GM13977 (cell line): Measurements from ENCODE around the gene SNX17.
A peak's percentile ranks its signal among the peaks of the same experiment; 100 is the strongest.

Source experiments
- DNase-seq: peaks from one replicate; pipeline ENCODE4 v3.0.0; 2012; ENCODE audit warnings: low spot score
- in situ Hi-C: fragments of 300-500 bp; cut with MboI; formaldehyde crosslinking; loops from one replicate; pipeline ENCODE4 v1.12.0; 2022; ENCODE audit warnings: low sequenced_read_pairs, low pct_unique_long_range_greater_than_20kb, mixed read lengths, inconsistent platforms; ENCODE audit not compliant: unreplicated experiment
- TF ChIP-seq, protein P1 (sequence below): IDR thresholded peaks from 2 replicates; pipeline ENCODE4 v1.5.1; 2012; ENCODE audit warnings: mild to moderate bottlenecking, control low read depth; ENCODE audit not compliant: insufficient read depth; ENCODE audit errors: extremely low read depth, missing control alignments

SNX17 gene

DNA sequence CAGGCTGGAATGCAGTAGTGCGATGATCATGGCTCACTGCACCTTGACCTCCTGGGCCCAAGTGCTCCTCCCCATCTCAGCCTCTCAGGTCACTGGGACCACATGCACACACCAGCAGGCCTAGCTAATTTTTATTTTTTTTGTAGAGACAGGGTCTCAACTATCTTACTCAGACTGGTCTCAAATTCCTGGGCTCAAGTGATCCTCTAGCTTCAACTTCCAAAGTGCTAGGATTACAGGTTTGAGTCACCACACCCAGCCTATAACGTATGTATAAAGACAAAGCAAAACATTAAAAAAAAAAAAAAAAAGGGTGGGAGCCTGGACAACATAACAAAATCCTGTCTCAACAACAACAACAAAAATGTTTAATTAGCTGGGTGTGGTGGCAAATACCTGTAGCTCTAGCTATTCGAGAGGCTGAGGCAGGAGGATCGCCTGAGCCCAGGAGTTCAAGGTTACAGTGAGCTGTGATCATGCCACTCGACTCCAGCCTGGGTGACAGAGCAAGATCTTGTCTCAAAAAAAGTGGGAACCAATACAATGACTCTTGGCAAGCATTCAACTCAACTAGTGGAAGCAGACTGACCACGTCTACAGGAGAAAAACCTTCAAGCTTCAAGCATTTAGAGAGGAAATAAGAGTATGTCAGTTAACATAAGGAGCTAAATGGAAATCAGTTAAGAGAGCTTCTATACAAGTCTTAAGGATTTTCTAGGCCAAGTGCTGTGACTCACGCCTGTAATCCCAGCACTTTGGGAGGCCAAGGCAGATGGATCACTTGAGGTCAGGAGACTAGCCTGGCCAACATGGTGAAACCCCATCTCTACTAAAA is 16.4 kb upstream of the SNX17 start:
- DNase-seq, result no peak
- in situ Hi-C loops, result no loop called here
- TF ChIP-seq, protein P1, sequence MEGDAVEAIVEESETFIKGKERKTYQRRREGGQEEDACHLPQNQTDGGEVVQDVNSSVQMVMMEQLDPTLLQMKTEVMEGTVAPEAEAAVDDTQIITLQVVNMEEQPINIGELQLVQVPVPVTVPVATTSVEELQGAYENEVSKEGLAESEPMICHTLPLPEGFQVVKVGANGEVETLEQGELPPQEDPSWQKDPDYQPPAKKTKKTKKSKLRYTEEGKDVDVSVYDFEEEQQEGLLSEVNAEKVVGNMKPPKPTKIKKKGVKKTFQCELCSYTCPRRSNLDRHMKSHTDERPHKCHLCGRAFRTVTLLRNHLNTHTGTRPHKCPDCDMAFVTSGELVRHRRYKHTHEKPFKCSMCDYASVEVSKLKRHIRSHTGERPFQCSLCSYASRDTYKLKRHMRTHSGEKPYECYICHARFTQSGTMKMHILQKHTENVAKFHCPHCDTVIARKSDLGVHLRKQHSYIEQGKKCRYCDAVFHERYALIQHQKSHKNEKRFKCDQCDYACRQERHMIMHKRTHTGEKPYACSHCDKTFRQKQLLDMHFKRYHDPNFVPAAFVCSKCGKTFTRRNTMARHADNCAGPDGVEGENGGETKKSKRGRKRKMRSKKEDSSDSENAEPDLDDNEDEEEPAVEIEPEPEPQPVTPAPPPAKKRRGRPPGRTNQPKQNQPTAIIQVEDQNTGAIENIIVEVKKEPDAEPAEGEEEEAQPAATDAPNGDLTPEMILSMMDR, result no peak

DNA sequence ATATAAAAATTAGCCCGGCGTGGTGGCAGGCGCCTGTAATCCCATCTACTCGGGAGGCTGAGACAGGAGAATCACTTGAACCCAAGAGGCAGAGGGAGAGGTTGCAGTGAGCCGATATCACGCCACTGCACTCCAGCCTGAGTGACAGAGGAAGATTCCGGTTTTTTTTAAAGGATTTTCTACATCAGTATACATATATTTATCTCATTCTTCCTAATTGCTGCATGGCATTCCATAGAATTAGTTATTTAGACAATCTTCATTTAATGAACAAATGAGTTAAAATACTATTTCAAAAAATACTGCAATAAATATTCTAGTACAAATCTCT is 15.9 kb upstream of the SNX17 start:
- DNase-seq, result no peak
- TF ChIP-seq, protein P1, result no peak
- in situ Hi-C loops, result no loop called here

DNA sequence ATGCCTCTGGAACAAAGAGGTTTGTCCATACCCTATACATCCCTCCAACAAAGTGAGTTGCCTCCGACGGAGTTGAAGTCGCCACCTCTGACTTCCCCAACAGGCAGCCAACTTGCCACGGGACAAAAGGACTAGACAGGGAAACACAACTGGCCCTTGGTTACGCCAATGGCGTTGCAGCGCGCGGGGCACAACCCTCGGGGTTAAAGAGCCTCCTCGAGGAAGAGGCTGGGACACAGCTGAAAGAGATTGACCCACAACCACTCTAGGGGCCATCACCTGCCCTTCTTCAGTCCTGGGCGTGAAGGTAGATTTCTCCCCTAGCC is 14.4 kb upstream of the SNX17 start:
- peak; percentile 68 for DNase-seq
- TF ChIP-seq, protein P1, result no peak
- in situ Hi-C loops, result no loop called here

DNA sequence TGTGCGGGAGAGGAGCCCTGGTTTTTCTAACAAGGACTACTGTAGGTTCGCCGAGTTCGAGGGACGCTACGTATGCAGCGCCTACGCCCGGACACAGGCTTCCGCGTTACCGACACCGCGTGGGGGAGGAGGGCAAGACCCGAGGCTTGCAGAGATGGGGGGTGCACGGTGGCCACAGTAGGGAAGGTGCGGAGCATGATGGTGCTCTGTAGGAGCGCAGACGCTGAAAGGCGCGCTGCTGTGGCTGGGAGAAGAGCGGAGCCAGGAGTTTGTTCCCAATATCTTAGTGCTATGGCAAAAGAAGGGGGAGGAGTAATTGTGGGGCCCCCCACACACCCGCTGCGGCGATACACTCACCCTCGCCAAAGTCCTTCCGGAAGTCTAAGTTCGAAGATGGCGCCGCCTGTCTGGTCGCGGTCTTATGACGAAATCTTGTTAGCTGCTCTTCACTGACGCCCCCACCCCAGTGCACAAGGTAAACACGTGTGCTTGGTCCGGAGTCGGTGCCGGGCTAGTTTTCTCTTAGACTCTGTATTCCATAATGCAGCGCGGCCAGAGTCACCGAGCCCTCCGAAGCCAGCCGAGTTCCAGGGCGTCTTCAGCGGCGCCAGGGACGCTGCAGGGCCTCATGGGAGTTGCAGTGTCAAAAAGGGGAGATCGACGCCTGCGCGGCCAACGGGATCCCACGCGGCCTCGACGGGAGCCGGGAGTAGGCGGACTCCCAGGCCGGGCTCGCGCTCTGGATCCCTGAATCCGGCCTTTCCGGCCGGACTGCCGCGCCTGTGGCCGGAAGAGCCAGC is 13.8 kb upstream of the SNX17 start, which contains the start of gene GTF3C2:
Gene GTF3C2 (minus strand): TSS at position 383 of the 800 bp plus-strand sequence. CDS start 13,210 bp downstream, outside the sequence.
- TF ChIP-seq, protein P1, result no peak
- in situ Hi-C loops, result no loop called here
- peak; percentile 91 for DNase-seq

DNA sequence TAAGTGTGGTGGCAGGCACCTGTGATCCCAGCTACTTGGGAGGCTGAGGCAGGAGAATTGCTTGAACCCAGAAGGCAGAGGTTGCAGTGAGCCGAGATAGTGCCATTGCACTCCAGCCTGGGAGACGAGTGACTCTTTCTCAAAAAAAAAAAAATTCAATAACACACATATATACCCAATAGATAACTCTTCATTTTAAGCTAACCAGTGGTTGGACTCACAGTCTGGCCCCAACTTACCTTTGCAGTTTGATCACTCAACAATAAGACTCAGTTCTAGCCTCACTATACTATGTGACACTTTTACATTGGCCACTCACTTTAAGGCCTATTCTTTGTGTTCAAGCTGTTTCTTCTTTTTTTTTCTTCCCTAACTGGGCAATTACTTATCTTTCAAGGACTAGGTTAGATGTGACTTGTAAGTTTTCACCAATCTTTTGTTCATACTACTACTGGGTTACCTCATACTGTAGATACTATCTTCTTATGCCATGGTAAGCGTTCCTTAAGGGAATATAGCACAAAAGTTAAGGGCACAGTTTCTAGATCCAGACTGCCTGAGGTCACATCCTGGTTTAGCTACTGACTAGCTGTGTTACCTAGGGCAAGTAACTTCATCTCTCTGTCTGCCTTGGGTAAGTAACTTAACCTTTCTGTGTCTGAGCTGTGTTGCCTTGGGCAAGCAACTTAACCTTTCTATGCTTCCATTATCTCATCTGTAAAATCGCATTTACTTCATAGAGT is 7.6 kb upstream of the SNX17 start:
- TF ChIP-seq, protein P1, result no peak
- no peak for DNase-seq
- in situ Hi-C loops, result no loop called here

DNA sequence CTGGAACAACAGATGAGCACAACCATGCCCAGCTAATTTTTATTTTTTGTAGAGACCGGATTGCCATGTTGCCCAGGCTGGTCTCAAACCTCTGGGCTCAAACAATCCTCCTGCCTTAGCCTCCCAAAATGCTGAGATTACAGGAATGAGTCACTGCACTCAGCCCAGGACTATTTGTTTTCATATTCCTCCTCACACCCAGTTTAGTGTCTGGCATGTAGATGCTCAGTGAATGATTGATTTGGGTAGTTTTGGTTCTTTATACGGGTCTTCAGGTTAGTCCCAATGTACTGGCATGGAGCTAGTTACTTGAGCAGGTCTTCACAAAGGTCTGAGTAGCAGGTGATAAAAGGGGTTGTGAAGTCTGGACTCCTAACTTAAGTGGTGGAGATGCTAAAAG is 6.5 kb upstream of the SNX17 start:
- TF ChIP-seq, protein P1, result no peak
- in situ Hi-C loops, result no loop called here

More for the DNA sequence above, 6.5 kb upstream of the SNX17 start:
- no peak for DNase-seq
